NB4 (cell line): ENCODE results near the gene SGMS2.

ENCODE experiments used
- DNase-seq: peaks from one replicate; pipeline ENCODE4 v3.0.0; 2010; ENCODE audit warnings: low read depth
- H3K4me3 ChIP-seq: one replicate; pipeline ENCODE4 v1.5.1; 2011; ENCODE audit warnings: mild to moderate bottlenecking, low read depth, low read length, moderate library complexity
- MAX ChIP-seq: IDR thresholded peaks from 2 replicates; pipeline ENCODE4 v1.6.1; 2011; ENCODE audit warnings: low read depth, low read length
- MYC ChIP-seq: IDR thresholded peaks from 2 replicates; pipeline ENCODE4 v1.6.1; 2011; ENCODE audit warnings: low read depth, low read length
- POLR2A ChIP-seq: IDR thresholded peaks from 2 replicates; pipeline ENCODE4 v1.6.1; 2011; ENCODE audit warnings: mild to moderate bottlenecking; ENCODE audit not compliant: insufficient read length; ENCODE audit errors: extremely low read depth
- TF ChIP-seq, protein P1 (sequence below): IDR thresholded peaks from one replicate; pipeline ENCODE4 v1.5.1; 2012; ENCODE audit warnings: low read depth, low read length

The SGMS2 gene

DNA sequence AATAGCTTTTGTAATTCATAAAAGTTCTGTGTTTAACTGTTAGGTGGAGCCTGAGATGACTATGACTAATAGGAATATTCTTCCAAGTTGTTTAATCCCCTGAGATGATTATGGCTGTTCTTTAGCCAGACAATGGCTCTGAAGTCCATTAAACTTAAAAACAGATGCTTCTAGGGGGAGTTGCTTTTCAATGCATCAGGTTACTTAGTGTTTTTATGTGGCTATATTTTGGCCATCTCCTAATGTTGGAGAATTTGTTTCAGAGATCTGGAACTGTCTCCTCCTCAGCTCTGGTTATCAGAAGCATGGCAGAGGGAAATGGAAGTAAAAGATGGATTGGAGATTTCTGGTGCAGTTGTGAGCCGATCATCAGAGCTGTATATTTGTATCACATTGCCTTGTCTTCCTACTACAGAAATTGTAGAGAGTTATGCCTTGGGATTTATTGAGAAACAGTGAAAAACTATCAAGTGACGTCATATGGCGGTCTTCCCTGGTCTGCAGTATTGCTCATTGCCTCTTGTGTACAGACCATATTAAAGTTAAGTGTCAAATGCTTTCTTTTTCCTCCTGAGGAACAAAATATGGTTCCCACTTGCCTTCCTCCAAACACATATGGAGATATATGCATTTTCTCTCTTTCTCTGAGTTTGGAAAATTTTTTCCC is 29.8 kb downstream of the SGMS2 start:
- H3K4me3 ChIP-seq = no peak overlapping the region
- DNase-seq = no peak
- TF ChIP-seq, protein P1, sequence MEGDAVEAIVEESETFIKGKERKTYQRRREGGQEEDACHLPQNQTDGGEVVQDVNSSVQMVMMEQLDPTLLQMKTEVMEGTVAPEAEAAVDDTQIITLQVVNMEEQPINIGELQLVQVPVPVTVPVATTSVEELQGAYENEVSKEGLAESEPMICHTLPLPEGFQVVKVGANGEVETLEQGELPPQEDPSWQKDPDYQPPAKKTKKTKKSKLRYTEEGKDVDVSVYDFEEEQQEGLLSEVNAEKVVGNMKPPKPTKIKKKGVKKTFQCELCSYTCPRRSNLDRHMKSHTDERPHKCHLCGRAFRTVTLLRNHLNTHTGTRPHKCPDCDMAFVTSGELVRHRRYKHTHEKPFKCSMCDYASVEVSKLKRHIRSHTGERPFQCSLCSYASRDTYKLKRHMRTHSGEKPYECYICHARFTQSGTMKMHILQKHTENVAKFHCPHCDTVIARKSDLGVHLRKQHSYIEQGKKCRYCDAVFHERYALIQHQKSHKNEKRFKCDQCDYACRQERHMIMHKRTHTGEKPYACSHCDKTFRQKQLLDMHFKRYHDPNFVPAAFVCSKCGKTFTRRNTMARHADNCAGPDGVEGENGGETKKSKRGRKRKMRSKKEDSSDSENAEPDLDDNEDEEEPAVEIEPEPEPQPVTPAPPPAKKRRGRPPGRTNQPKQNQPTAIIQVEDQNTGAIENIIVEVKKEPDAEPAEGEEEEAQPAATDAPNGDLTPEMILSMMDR = no peak
- no peak for TF ChIP-seq MYC
- no peak for TF ChIP-seq POLR2A
- no peak for TF ChIP-seq MAX

DNA sequence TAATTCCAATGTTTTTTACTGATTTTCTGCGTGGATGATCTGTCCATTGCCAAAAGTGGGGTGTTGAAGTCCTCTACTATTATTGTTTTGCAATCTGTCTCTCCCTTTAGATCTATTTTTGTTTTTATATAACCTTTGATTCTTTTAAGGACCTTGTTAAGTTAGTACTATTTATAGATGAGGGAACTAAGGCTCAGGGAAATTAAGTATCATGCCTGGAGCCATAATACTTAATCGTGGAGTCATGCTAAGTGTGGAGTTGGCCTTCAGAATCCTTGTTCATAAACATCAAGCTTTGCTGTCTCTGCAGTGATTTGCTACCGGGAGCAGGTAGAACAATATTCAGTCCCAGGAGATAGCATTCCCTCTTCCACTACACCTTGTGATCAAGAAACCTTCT is 31.0 kb downstream of the SGMS2 start:
- no peak for DNase-seq
- TF ChIP-seq POLR2A (no peak), MYC (no peak)
- no peak overlapping the region for H3K4me3 ChIP-seq

- H3K4me3 ChIP-seq = no peak overlapping the region
- TF ChIP-seq, protein P1 = no peak
- TF ChIP-seq POLR2A (no peak), MYC (no peak), MAX (no peak)
Observed at GRCh38 chr4:107856901-107857300, 32.2 kb downstream of the SGMS2 start.

GRCh38 chr4:107857741-107858140 is 33.0 kb downstream of the SGMS2 start:
- no peak for DNase-seq
- TF ChIP-seq POLR2A (no peak), MYC (no peak), MAX (no peak)
- TF ChIP-seq, protein P1 = no peak
- H3K4me3 ChIP-seq = no peak overlapping the region

More at GRCh38 chr4:107856901-107857300, 32.2 kb downstream of the SGMS2 start:
- DNase-seq = no peak

- no peak for TF ChIP-seq MYC
- TF ChIP-seq MAX = no peak
- TF ChIP-seq POLR2A = no peak
- TF ChIP-seq, protein P1 = no peak
- DNase-seq = no peak
- H3K4me3 ChIP-seq = no peak overlapping the region
Observed at GRCh38 chr4:107858158-107858742, 33.5 kb downstream of the SGMS2 start.

- TF ChIP-seq MYC (no peak), MAX (no peak), POLR2A (no peak)
- TF ChIP-seq, protein P1 = no peak
- H3K4me3 ChIP-seq = no peak overlapping the region
- DNase-seq = no peak
Observed at GRCh38 chr4:107862658-107863057, 37.9 kb downstream of the SGMS2 start.
